ENCODE measurements around the gene PGA3.
"Not testable (repeated sequence)": the region's sequence is repeated elsewhere in the genome, so short reads cannot be mapped to it uniquely, and the experiment has no call there.

The PGA3 gene

DNA sequence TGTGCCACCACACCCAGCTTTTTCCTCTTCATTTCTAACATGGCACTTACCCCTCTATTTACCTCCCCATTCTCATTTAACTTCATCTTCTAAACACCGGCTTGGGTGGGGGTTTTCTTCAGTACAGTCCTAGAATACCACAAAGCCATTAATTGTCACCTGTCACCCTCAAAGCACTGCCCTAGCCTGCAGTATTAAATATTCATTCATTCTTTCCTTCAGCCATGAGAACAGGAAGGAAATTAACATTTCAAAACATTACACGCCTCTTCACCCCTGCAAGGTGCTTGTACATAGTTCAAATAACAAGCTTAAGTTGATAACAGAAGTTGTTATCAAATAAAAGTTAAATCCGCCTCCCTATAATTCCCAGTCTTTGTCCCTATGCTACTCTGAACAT, 31.4 kb upstream of the PGA3 start:
- no peak for DNase-seq (ENCODE audit: low read depth, low spot score)

DNA sequence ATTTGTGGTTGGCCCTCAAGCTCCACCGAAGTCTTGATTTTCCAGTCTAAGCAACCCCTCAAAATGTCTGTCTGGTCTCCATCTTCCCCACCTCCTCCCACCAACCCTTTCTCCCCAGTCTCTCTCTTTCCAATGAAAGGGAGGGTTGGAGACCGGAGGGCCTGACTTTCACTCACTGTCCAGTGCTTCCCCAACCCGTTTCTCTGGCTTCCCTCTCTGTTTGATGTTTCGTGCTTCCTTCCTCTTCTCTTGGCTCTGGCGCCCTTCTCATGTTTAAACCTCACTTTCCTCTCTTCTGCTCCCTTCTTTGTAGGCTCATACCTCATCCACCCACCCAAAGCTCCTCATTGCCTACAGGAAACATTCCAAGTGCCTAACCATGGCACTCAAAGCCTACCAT, 31.0 kb upstream of the PGA3 start:
- DNase-seq (ENCODE audit: low read depth, low spot score), result no peak

DNA sequence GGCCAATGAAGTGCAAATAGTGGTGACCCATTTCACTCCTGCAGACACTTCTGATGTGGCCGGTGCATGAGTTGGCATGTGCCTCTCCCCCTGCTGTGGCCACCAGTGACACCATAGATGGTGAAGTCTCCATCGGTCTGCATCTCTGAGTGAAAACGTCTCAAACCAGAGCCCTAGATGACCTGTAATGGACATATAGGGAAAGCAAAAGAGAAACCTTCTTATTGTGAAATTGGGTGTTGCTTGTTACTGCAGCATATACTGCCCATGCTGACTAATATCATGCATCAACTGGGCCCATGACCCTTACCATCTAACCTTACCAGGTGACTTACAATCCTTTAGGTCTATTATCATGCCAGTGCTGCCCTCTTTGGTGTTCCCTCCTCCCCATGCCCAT, 30.4 kb upstream of the PGA3 start:
- no peak for DNase-seq (ENCODE audit: low read depth, low spot score)

DNA sequence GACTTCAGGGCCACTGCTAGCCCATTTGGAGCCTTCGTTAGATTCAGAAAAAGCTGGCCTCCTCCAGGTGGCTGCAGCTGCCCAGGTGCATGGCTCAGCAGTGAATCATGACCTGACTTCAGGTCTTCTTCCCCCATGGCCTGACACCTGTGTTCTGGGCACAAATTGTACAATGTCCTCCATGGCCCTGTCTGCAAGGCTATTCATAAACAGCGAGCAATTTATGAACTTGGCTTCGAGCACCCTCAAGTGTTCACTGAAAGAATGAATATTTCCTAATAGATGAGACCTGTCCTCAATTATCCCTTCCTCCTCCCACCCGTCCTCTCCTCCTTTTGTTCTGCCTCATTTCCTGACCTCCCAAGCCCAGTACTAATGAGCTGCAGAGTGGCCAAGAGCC, 29.9 kb upstream of the PGA3 start:
- DNase-seq (ENCODE audit: low read depth, low spot score), result no peak

DNA sequence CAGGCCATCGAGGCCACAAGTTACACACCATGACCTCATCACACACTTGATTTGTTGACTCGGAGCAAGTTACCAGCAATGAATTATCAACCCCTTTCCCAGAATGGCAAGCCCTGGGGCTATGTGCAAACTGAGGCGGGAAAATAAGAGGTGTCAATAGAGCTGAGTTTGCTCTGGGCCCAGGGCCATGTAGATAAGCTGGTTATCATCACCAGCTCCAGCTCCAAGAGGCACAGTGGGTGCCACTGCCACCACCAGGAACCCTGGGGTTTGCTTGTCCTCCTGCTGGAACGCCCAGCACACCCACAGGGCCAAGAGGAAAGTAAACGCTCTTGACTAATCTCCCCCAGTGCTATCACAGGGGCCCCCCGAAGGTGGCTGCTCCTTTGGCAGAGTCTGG, 29.0 kb upstream of the PGA3 start:
- no peak for DNase-seq (ENCODE audit: low read depth, low spot score)

DNA sequence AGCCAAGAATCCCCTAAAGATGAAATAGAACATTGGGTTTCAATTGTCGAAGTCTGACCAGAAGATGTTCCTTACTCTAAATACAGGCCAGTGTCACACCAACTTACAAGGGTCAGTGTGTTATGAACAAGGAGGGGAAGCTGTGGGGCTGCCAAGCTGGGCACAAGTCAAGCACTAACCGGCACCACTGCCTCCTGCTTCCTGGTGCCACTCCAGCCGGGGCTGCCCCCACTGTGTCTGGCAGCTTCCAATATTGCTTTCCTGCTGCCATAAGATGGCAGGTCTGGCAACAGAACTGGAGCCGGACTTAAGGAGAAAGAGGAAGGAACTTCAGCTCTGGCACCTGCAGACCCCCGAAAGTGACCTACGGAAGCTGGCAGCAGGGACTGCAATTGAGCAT, 28.4 kb upstream of the PGA3 start:
- DNase-seq (ENCODE audit: low read depth, low spot score), result no peak

DNA sequence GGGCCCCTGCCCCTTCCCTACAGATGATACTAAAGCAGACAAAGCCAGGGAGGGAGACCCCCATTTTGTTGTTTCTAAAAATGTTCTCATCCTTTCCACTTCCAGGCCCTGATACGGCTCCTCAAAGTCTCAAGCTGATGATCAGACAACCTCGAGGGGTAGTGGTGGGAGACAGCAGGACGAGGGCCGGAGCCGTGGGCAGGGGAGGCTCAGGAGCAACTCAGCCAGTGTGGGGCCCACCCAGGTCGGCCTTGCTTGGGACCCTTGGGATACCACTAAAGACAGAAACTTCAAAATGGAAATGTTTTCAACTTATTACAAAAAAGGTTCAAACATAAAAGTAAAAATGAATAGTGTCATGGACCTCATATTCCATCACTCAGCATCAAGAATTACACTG, 26.9 kb upstream of the PGA3 start:
- DNase-seq (ENCODE audit: low read depth, low spot score), result no peak

DNA sequence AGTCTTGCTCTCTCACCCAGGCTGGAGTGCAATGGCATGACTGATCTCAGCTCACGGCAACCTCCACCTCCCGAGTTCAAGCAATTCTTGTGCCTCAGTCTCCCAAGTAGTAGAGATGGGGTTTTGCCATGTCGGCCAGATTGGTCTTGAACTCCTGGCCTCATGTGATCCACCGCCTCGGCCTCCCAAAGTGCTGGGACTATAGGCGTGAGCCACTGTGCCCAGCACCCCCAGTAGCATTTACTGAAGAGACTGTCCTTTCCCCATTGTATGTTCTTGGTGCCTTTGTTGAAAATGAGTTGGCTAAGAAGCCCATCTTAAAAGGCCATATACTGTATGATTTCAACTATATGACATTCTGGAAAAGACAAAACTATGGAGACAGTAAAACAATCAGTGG, 23.1 kb upstream of the PGA3 start:
- not testable (repeated sequence) for DNase-seq (ENCODE audit: low read depth, low spot score)

DNA sequence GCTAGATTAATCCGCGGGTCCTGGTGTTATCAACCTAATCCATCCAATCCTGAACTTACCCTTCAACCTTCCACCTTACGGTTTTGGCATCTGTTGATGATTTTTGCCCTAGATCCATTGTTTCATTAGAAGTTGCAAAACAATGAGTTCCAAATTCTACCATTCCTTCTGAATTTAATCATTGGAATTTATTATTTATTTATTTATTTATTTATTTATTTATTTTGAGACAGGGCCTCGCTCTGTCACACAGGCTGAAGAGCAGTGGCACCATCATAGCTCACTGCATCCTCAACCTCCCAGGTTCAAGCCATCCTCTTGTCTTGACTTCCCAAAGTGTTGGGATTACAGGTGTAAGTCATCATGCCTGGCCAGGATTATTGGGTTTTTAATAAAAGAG, 21.8 kb upstream of the PGA3 start:
- no peak for DNase-seq (ENCODE audit: low read depth, low spot score)

DNA sequence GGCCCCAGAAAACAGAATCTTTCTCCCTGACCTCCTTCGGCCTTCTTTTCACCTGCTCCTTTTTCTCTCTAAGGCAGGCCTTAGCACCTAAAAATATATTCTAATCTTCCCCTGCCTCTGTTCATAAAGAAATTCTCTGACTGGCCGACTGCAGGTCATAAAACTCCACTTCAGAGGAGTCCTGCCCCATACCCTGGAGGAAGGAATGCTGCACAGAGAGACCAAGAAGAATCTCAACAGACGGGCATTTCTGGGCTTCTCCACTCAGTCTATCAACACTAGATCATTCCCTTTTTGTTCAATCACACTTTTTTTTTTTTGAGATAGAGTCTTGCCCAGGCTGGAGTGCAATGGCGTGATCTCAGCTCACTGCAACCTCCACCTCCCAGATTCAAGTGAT, 19.7 kb upstream of the PGA3 start:
- no peak for DNase-seq (ENCODE audit: low read depth, low spot score)

DNA sequence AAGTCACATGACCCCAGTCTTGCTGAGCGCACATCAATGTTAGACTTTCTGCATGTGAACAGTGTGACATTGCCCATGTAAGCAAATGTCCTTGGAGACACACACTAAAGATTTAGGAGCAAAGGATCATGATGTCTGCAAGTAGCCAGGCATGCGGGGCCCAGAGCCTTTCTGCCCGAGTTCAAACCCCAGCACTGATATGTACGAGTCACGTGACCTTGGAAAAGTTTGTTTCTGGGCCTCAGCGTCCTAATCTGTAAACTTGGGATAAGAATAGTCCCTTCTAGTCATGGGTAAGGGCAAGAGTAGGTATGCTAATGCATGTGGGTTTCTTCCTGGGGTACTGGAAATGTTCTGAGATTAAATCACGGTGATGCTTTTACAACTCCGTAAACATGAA, 16.8 kb upstream of the PGA3 start:
- DNase-seq (ENCODE audit: low read depth, low spot score), result no peak

DNA sequence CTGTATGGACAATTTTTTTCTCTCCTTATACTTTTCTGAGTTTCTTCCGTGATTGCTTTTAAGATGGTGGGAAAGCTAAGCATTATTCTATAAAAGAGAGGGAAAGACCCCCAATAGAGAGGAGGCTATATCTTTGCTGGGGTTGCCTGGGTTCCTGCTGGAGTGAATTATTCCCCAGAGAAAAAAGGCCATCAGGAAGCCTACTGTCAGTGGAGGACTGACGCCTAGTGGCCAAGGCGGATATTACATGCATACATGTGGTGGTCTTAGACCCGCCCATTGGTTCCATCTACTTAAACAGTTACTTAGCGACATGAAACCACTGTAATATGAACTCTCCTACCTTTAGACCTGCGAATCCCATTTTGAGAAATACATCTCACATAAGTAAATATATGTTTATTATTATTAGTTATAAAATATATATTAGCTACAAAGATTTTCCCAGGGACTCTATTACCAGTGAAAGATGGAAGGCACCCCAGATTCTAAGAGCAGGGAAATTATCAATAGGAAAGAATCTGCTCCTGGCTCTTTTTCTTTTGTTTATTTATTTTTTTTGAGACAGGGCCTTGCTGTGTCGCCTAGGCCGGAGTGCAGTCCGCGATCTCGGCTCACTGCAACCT, 15.7 kb upstream of the PGA3 start:
- DNase-seq (ENCODE audit: low read depth, low spot score), result peak; percentile 57

DNA sequence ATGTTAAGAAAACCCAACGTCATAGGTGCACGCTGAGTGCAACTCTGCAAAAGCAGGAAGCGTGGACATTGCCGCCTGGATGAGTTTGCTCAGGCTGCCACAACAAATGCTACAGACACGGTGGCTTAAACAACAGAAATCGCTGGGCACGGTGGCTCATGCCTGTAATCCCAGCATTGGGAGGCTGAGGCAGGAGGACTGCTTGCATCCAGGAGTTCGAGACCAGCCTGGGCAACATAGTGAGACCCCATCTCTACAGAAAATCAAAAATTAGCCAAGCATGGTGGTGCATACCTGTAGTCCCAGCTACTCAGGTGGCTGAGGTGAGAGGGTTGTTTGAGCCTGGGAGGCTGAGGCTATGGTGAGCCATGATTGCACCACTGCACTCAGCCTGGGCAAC, 13.4 kb upstream of the PGA3 start:
- DNase-seq (ENCODE audit: low read depth, low spot score), result no peak

DNA sequence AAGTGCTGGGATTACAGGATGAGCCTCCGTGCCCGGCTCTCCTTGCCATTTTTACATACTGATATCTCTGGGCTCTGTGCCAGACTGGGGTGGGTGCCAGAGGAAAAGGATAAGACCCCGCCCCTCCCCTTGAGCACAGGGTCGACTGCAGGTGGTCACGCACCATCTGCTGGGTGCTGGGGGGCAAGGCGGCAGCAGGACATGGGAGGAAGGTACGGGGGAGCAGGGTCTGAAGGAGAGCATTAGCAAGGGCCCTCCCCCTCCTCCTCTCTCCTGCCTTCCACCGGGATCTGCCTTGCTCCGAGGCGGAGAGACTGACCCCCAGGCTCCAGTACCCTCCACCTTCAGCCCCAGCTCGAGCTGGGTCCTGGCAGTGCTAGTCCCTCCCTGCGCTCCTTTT, 9.7 kb upstream of the PGA3 start:
- DNase-seq (ENCODE audit: low read depth, low spot score), result no peak

DNA sequence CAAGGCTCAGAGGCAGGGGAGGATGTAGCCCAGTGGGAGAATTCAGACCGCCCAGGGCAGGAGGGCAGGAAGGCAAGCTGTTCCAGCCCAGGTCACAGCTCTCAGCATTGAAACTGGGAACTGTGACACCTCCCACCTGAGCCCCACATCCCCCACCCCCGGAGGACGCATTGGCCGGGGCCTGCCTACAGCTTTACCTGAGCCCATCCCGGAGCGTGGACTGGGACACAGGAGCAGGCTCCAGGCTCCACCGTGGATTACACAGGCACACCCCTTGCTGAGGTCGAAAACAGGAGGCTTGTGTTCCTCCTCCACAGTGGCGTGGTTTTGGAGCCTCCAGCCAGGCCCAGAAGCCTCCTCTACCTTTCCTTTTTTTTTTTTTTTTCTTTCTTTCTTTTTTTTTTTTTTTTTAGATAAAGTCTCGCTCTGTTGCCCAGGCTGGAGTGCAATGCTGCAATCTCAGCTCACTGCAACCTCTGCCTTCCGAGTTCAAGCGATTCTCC, 9.1 kb upstream of the PGA3 start:
- no peak for DNase-seq (ENCODE audit: low read depth, low spot score)

DNA sequence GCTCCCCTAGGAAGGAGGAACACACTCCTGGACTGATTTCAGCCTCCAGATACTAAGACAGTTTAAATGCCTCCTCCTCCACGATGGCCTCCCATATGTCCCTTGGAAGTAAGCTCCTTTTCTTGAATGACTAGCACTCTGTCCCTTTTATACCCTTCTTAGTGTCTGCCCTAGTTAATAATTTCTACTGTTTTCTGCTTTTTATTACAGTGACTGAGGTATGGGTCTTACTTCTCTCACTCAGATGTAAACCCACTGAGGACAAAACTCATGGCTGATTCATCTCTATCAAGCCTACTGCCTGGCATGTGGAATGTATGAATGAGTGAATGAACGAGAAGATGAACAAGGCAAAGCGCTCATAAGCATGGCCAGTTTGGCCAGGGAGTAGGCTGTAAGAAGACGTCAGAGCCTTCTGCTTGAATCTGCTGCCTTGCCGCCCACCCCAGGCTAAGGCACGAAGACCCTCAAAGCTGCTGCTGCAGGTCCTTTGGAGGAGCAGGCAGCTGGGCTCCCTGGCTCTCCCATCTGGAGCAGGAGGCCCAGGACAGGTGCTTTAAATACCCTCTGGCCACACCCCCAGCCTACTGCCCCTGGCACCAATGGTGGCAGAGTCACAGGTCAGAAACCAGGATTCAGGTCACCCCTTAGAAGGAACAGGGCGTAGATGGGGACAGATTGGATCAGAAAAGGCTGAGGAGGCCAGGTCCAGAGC, 8.2 kb upstream of the PGA3 start:
- DNase-seq (ENCODE audit: low read depth, low spot score), result no peak

DNA sequence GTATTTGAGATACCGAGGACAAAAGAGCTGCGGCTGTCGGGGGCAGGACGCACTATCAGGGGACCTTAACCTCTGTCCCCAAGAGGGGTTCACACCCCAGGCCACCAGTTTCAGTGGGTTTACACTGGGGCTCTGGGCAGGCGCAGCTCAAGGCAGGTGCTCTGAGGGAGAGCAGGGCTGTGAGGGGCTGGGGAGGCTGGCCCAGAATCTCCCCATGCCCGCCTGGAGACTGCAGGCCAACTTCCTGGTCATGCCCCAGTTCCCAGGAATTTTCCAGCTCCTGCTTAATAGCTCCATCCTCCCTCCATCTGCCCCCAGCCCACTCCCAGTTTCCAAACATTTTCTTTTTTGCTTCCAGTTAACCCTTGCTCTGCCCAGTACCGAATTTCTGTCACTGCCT, 7.6 kb upstream of the PGA3 start:
- DNase-seq (ENCODE audit: low read depth, low spot score), result no peak

DNA sequence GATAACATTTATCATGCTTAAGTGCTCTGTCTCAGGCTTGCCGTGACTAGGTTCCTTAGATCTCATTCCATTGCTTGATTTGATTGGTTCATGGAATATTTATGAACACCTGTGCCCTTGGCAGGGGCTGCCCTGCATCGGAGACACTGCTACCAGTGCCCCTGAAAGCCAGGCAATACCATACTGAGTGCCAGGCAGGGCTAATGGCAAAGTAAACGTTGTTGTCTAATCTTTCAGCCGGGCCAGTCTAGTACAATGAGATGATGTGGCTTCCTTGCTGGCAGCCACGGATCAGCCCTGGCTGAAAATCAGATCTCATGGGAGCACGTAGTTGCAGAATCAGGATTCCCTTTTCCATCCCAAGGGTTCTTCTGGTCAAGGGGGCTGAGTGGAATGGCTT, 5.0 kb upstream of the PGA3 start:
- no peak for DNase-seq (ENCODE audit: low read depth, low spot score)

DNA sequence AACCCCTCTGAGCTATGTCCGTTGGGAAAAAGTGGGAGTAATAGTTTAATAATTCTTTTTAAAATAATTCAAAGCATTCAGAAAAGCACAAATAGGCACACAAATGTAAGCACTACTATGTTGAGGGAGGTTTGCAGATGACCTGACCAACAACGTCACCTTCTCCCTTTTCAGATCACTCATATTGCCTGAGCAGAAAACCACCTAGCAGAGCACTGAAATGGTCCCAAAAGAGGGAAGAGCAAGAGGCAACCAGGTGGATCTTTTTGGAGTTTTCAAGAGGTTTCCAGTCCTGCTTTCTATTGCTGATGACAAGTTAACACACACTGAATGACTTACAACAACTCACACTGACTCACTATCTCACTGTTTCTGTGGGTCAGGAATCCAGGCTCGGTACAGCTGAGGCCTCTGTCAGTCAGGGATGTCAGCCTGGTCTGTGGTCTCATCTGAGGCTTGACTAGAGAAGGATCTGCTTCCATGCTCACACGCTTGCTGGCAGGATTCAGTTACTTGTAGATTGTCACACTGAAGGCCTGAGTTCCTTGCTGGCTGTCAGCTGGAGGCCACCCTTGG, 4.3 kb upstream of the PGA3 start:
- no peak for DNase-seq (ENCODE audit: low read depth, low spot score)

DNA sequence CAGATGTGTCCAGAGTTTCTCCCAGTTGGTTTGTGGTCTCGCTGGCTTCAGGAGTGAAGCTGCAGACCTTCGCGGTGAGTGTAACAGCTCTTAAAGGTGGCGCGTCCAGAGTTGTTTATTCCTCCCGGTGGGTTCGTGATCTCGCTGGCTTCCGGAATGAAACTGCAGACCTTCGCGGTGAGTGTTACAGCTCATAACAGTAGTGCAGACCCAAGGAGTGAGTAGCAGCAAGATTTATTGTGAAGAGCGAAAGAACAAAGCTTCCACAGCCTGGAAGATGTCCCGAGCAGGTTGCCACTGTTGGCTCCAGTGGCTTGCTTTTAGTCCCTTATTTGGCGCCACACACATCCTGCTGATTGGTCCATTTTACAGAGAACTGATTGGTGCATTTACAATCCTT, 1.8 kb upstream of the PGA3 start:
- DNase-seq (ENCODE audit: low read depth, low spot score), result no peak

DNA sequence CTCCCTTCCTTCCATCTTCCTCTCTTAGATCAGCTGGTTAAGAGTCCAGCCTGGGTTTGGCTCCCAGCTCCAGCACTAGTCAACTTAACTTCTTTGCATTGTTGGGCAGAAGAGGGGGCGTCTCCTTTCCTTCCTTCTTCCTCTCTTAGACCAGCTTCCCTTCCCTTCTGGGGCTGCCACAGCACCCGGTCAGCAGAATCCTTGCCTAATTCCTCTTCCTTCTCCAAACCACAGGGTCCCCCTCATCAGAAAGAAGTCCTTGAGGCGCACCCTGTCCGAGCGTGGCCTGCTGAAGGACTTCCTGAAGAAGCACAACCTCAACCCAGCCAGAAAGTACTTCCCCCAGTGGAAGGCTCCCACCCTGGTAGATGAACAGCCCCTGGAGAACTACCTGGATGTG, 558 bp downstream of the PGA3 start:
- not testable (repeated sequence) for DNase-seq (ENCODE audit: low read depth, low spot score)

DNA sequence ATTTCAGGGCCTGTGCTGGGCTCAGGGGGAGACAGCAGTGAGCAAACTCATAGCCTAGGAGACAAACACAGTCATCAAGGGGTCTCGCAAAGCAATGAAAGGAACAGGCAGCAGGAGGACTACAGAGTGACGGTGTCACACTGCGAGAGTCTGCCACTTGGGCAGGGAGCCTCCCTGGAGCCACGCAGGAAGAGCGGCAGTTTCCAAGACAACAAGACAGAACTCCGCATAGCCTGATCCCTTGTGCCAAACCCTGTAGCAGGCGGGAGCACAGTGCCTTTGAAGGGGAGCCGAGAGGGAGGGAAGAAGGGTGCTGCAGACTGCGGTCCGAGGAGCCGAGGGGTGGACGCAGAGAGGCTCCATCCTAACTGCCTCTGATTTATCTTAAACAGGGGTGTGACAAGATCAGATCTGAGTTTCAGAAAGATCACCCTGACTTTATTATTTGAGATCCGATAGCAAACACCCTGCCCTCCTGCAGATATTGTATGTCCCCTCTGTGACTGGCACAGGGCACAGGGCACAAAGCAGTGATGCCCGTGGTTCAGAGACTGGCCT, 1.3 kb downstream of the PGA3 start:
- DNase-seq (ENCODE audit: low read depth, low spot score), result not testable (repeated sequence)

Data from smooth muscle cell of the brain vasculature (primary cell).